GM18861 (cell line): ENCODE measurements around the gene SELENOH.

Experiments
- ATAC-seq: cut with Tn5 transposase; IDR thresholded peaks from one replicate; pipeline ENCODE4 v1.9.1; 2021; ENCODE audit not compliant: unreplicated experiment

The SELENOH gene

GRCh38 chr11:57778318-57779037, 37.2 kb downstream of the SELENOH start:
- no peak for ATAC-seq

GRCh38 chr11:57779276-57779675, 38.0 kb downstream of the SELENOH start:
- ATAC-seq = no peak

- no peak for ATAC-seq
These were observed 40.2 kb downstream of the SELENOH start for GRCh38 chr11:57781529-57781943.

- peak; percentile 33 for ATAC-seq
These were observed 43.8 kb downstream of the SELENOH start for GRCh38 chr11:57785072-57785471.

- ATAC-seq = no peak
These were observed 45.1 kb downstream of the SELENOH start for GRCh38 chr11:57786436-57786835.

- ATAC-seq = no peak
These were observed 45.8 kb downstream of the SELENOH start for GRCh38 chr11:57787006-57787604.

GRCh38 chr11:57787920-57788702, 46.8 kb downstream of the SELENOH start:
- ATAC-seq = peak; percentile 41

- ATAC-seq = no peak
These were observed 47.4 kb downstream of the SELENOH start for GRCh38 chr11:57788703-57789088.

- no peak for ATAC-seq
These were observed 50.2 kb downstream of the SELENOH start for GRCh38 chr11:57791321-57792059.

GRCh38 chr11:57792060-57792541, 50.8 kb downstream of the SELENOH start:
- ATAC-seq = peak; percentile 84

- ATAC-seq = no peak
These were observed 51.6 kb downstream of the SELENOH start for GRCh38 chr11:57792870-57793269.
